ENCODE data around the gene HIVEP3.

HIVEP3 gene

GRCh38 chr1:41804176-41804575 lies 114.5 kb downstream of the HIVEP3 start:
- H3K9ac ChIP-seq (ENCODE audit: insufficient read length, low read depth): no peak overlapping the region
- no peaks in the 10 kb centered on the region for H3K27me3 ChIP-seq (ENCODE audit: insufficient read depth, insufficient read length)
- no peaks in the 10 kb centered on the region for H3K9me3 ChIP-seq (ENCODE audit: insufficient read depth, low read length)
- no peak overlapping the region for H3K4me3 ChIP-seq (ENCODE audit: insufficient read length, low read depth)
- H3K4me1 ChIP-seq (ENCODE audit: insufficient read depth, insufficient read length): peaks cover 9% of the 10 kb centered on the region
- TF ChIP-seq SUZ12 (IDR thresholded peaks at IDR 0.05; ENCODE audit: extremely low read depth, insufficient read depth, insufficient read length): no peak
- no peak for TF ChIP-seq ZNF274 (IDR thresholded peaks at IDR 0.05; ENCODE audit: low read depth, low read length)
- TF ChIP-seq YY1 (IDR thresholded peaks at IDR 0.05; ENCODE audit: insufficient read depth, insufficient read length): no peak
- no peak for DNase-seq (ENCODE audit: low read depth, low spot score)
- H3K36me3 ChIP-seq (ENCODE audit: insufficient read depth, insufficient read length, low read length): no peaks in the 10 kb centered on the region

GRCh38 chr1:41803656-41804055 lies 115.1 kb downstream of the HIVEP3 start:
- Histone ChIP-seq H3K9me3 (ENCODE audit: insufficient read depth, low read length) (no peaks in the 10 kb centered on the region), H3K27me3 (ENCODE audit: insufficient read depth, insufficient read length) (no peaks in the 10 kb centered on the region), H3K4me1 (ENCODE audit: insufficient read depth, insufficient read length) (peaks cover 9% of the 10 kb centered on the region), H3K9ac (ENCODE audit: insufficient read length, low read depth) (no peak overlapping the region), H3K36me3 (ENCODE audit: insufficient read depth, insufficient read length, low read length) (no peaks in the 10 kb centered on the region), H3K4me3 (ENCODE audit: insufficient read length, low read depth) (no peak overlapping the region)
- DNase-seq (ENCODE audit: low read depth, low spot score): no peak
- TF ChIP-seq YY1 (IDR thresholded peaks at IDR 0.05; ENCODE audit: insufficient read depth, insufficient read length) (no peak), ZNF274 (IDR thresholded peaks at IDR 0.05; ENCODE audit: low read depth, low read length) (no peak), SUZ12 (IDR thresholded peaks at IDR 0.05; ENCODE audit: extremely low read depth, insufficient read depth, insufficient read length) (no peak)

- Histone ChIP-seq H3K9me3 (ENCODE audit: insufficient read depth, low read length) (no peaks in the 10 kb centered on the region), H3K9ac (ENCODE audit: insufficient read length, low read depth) (no peak overlapping the region), H3K36me3 (ENCODE audit: insufficient read depth, insufficient read length, low read length) (no peaks in the 10 kb centered on the region), H3K27me3 (ENCODE audit: insufficient read depth, insufficient read length) (no peaks in the 10 kb centered on the region), H3K4me3 (ENCODE audit: insufficient read length, low read depth) (no peak overlapping the region), H3K4me1 (ENCODE audit: insufficient read depth, insufficient read length) (peaks cover 9% of the 10 kb centered on the region)
- TF ChIP-seq SUZ12 (IDR thresholded peaks at IDR 0.05; ENCODE audit: extremely low read depth, insufficient read depth, insufficient read length): no peak
- no peak for TF ChIP-seq ZNF274 (IDR thresholded peaks at IDR 0.05; ENCODE audit: low read depth, low read length)
- no peak for DNase-seq (ENCODE audit: low read depth, low spot score)
These were observed 115.9 kb downstream of the HIVEP3 start for GRCh38 chr1:41802532-41803501.

GRCh38 chr1:41800311-41800829 lies 118.4 kb downstream of the HIVEP3 start:
- H3K36me3 ChIP-seq (ENCODE audit: insufficient read depth, insufficient read length, low read length): no peaks in the 10 kb centered on the region
- H3K27me3 ChIP-seq (ENCODE audit: insufficient read depth, insufficient read length): no peaks in the 10 kb centered on the region
- H3K9ac ChIP-seq (ENCODE audit: insufficient read length, low read depth): no peak overlapping the region
- no peak for DNase-seq (ENCODE audit: low read depth, low spot score)
- H3K4me3 ChIP-seq (ENCODE audit: insufficient read length, low read depth): no peak overlapping the region
- no peak for TF ChIP-seq YY1 (IDR thresholded peaks at IDR 0.05; ENCODE audit: insufficient read depth, insufficient read length)
- TF ChIP-seq ZNF274 (IDR thresholded peaks at IDR 0.05; ENCODE audit: low read depth, low read length): no peak
- TF ChIP-seq SUZ12 (IDR thresholded peaks at IDR 0.05; ENCODE audit: extremely low read depth, insufficient read depth, insufficient read length): no peak
- no peaks in the 10 kb centered on the region for H3K9me3 ChIP-seq (ENCODE audit: insufficient read depth, low read length)
- H3K4me1 ChIP-seq (ENCODE audit: insufficient read depth, insufficient read length): no peaks in the 10 kb centered on the region

- no peaks in the 10 kb centered on the region for H3K27me3 ChIP-seq (ENCODE audit: insufficient read depth, insufficient read length)
- H3K9me3 ChIP-seq (ENCODE audit: insufficient read depth, low read length): no peaks in the 10 kb centered on the region
- no peak overlapping the region for H3K9ac ChIP-seq (ENCODE audit: insufficient read length, low read depth)
- H3K4me3 ChIP-seq (ENCODE audit: insufficient read length, low read depth): no peak overlapping the region
- TF ChIP-seq YY1 (IDR thresholded peaks at IDR 0.05; ENCODE audit: insufficient read depth, insufficient read length) (no peak), ZNF274 (IDR thresholded peaks at IDR 0.05; ENCODE audit: low read depth, low read length) (no peak), SUZ12 (IDR thresholded peaks at IDR 0.05; ENCODE audit: extremely low read depth, insufficient read depth, insufficient read length) (no peak)
- DNase-seq (ENCODE audit: low read depth, low spot score): no peak
- no peaks in the 10 kb centered on the region for H3K4me1 ChIP-seq (ENCODE audit: insufficient read depth, insufficient read length)
- H3K36me3 ChIP-seq (ENCODE audit: insufficient read depth, insufficient read length, low read length): no peaks in the 10 kb centered on the region
These were observed 119.0 kb downstream of the HIVEP3 start for GRCh38 chr1:41799723-41800122.

- no peak for DNase-seq (ENCODE audit: low read depth, low spot score)
- Histone ChIP-seq H3K9me3 (ENCODE audit: insufficient read depth, low read length) (no peaks in the 10 kb centered on the region), H3K36me3 (ENCODE audit: insufficient read depth, insufficient read length, low read length) (no peaks in the 10 kb centered on the region), H3K4me3 (ENCODE audit: insufficient read length, low read depth) (no peak overlapping the region), H3K27me3 (ENCODE audit: insufficient read depth, insufficient read length) (no peaks in the 10 kb centered on the region), H3K4me1 (ENCODE audit: insufficient read depth, insufficient read length) (no peaks in the 10 kb centered on the region), H3K9ac (ENCODE audit: insufficient read length, low read depth) (no peak overlapping the region)
- TF ChIP-seq SUZ12 (IDR thresholded peaks at IDR 0.05; ENCODE audit: extremely low read depth, insufficient read depth, insufficient read length): no peak
- TF ChIP-seq ZNF274 (IDR thresholded peaks at IDR 0.05; ENCODE audit: low read depth, low read length): no peak
- no peak for TF ChIP-seq YY1 (IDR thresholded peaks at IDR 0.05; ENCODE audit: insufficient read depth, insufficient read length)
These were observed 119.5 kb downstream of the HIVEP3 start for GRCh38 chr1:41799205-41799604.

- no peaks in the 10 kb centered on the region for H3K36me3 ChIP-seq (ENCODE audit: insufficient read depth, insufficient read length, low read length)
- TF ChIP-seq YY1 (IDR thresholded peaks at IDR 0.05; ENCODE audit: insufficient read depth, insufficient read length): no peak
- no peak for TF ChIP-seq SUZ12 (IDR thresholded peaks at IDR 0.05; ENCODE audit: extremely low read depth, insufficient read depth, insufficient read length)
- no peak for TF ChIP-seq ZNF274 (IDR thresholded peaks at IDR 0.05; ENCODE audit: low read depth, low read length)
- H3K9ac ChIP-seq (ENCODE audit: insufficient read length, low read depth): no peak overlapping the region
- H3K9me3 ChIP-seq (ENCODE audit: insufficient read depth, low read length): no peaks in the 10 kb centered on the region
- no peak overlapping the region for H3K4me3 ChIP-seq (ENCODE audit: insufficient read length, low read depth)
- no peaks in the 10 kb centered on the region for H3K4me1 ChIP-seq (ENCODE audit: insufficient read depth, insufficient read length)
- no peak for DNase-seq (ENCODE audit: low read depth, low spot score)
- no peaks in the 10 kb centered on the region for H3K27me3 ChIP-seq (ENCODE audit: insufficient read depth, insufficient read length)
These were observed 123.4 kb downstream of the HIVEP3 start for GRCh38 chr1:41795205-41795762.
